ENCODE data around the gene KCTD15.

DNA sequence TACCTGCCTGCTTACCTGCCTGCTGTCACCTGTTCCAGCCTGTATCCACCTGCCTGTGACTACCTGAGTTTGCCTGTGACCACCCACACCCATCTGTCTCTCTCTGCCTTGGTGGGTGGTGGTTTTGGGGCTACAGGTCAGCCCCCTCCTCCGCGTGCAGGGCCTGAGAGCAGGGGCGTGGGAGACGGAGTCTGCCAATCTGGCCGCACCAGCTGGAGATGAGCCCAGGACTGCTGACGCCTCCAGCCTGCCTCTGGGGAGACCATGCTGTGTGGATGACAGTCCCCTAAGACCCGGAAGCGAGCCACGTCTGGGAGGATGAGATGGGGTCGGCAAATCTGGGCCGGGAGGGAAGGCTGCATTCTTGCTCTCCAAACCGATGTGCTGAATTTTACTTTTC, 15.9 kb upstream of the KCTD15 start:
- TF ChIP-seq, protein P1, sequence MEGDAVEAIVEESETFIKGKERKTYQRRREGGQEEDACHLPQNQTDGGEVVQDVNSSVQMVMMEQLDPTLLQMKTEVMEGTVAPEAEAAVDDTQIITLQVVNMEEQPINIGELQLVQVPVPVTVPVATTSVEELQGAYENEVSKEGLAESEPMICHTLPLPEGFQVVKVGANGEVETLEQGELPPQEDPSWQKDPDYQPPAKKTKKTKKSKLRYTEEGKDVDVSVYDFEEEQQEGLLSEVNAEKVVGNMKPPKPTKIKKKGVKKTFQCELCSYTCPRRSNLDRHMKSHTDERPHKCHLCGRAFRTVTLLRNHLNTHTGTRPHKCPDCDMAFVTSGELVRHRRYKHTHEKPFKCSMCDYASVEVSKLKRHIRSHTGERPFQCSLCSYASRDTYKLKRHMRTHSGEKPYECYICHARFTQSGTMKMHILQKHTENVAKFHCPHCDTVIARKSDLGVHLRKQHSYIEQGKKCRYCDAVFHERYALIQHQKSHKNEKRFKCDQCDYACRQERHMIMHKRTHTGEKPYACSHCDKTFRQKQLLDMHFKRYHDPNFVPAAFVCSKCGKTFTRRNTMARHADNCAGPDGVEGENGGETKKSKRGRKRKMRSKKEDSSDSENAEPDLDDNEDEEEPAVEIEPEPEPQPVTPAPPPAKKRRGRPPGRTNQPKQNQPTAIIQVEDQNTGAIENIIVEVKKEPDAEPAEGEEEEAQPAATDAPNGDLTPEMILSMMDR (IDR thresholded peaks at IDR 0.05) = no peak
- TF ChIP-seq POLR2A (IDR thresholded peaks at IDR 0.05) = no peak
